PFSK-1 (cell line): Measurements from ENCODE around the gene CSNK1G1.

Experiments
- FOXP2 ChIP-seq: optimal IDR thresholded peaks from 2 replicates; pipeline ENCODE3; 2011; ENCODE audit warnings: borderline replicate concordance, control low read depth, inconsistent platforms; ENCODE audit not compliant: insufficient read depth; ENCODE audit errors: extremely low read length, extremely low read depth
- POLR2AphosphoS5 ChIP-seq: IDR thresholded peaks from 2 replicates; pipeline ENCODE4 v1.6.1; 2012; ENCODE audit warnings: low read depth, mild to moderate bottlenecking, control low read depth, low read length, moderate library complexity
- SIN3A ChIP-seq: IDR thresholded peaks from 2 replicates; pipeline ENCODE4 v1.6.1; 2012; ENCODE audit warnings: mild to moderate bottlenecking, low read length, moderate library complexity, borderline replicate concordance; ENCODE audit not compliant: insufficient read depth
- TAF1 ChIP-seq: IDR thresholded peaks from 2 replicates; pipeline ENCODE4 v1.6.1; 2012; ENCODE audit warnings: low read length, control low read depth, borderline replicate concordance; ENCODE audit not compliant: insufficient read depth
- TF ChIP-seq, protein P1 (sequence below), 2 experiments: IDR thresholded peaks; 2 replicates each; pipeline versions ENCODE4 v1.6.1 to v1.8.0; 2011 to 2012; ENCODE audit warnings: low read depth in 2 of 2, low read length in 2 of 2, control low read depth in 1 of 2, inconsistent platforms in 1 of 2, mild to moderate bottlenecking in 1 of 2, moderate library complexity in 1 of 2; ENCODE audit not compliant: insufficient read depth in 1 of 2

Gene CSNK1G1

DNA sequence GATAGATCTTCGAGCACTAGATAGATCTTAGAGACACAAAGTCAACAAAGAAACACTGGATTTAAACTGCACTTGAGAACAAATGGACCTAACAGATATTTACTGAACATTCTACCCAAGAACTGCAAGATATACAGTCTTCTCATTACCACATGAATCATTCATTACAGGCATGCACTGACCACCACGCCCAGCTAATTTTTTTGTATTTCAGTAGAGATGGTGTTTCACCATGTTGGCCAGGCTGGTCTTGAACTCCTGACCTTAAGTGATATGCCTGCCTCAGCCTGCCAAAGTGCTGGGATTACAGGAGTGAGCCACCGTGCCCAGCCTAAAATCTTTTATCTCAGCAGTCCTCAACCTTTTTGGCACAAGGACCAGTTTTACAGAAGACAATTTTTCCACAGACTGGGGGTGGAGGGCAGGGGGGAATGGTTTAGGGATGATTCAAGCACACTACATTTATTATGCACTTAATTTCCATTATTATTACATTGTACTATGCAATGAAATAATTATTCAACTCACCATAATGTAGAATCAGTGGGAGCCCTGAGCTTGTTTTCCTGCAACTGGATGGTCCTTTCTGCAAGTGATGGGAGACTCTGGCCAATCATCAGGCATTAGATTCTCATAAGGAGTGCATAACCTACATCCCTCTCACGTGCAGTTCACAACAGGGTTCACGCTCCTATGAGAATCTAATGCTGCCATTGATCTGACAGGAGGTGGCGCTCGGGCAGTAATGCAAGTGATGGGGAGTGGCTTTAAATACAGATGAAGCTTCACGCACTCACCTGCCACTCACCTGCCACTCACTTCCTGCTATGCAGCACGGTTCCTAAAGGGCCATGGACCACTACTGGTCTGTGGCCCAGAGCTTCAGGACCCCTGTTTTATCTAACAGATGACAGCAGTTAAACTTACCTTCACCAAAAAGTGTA is 21.7 kb downstream of the CSNK1G1 start:
- TF ChIP-seq POLR2AphosphoS5 (no peak), TAF1 (no peak), FOXP2 (no peak), SIN3A (no peak)
- TF ChIP-seq, protein P1, sequence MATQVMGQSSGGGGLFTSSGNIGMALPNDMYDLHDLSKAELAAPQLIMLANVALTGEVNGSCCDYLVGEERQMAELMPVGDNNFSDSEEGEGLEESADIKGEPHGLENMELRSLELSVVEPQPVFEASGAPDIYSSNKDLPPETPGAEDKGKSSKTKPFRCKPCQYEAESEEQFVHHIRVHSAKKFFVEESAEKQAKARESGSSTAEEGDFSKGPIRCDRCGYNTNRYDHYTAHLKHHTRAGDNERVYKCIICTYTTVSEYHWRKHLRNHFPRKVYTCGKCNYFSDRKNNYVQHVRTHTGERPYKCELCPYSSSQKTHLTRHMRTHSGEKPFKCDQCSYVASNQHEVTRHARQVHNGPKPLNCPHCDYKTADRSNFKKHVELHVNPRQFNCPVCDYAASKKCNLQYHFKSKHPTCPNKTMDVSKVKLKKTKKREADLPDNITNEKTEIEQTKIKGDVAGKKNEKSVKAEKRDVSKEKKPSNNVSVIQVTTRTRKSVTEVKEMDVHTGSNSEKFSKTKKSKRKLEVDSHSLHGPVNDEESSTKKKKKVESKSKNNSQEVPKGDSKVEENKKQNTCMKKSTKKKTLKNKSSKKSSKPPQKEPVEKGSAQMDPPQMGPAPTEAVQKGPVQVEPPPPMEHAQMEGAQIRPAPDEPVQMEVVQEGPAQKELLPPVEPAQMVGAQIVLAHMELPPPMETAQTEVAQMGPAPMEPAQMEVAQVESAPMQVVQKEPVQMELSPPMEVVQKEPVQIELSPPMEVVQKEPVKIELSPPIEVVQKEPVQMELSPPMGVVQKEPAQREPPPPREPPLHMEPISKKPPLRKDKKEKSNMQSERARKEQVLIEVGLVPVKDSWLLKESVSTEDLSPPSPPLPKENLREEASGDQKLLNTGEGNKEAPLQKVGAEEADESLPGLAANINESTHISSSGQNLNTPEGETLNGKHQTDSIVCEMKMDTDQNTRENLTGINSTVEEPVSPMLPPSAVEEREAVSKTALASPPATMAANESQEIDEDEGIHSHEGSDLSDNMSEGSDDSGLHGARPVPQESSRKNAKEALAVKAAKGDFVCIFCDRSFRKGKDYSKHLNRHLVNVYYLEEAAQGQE (IDR thresholded peaks at IDR 0.05; ENCODE audit: insufficient read depth in 1 of 2, low read depth in 2 of 2, low read length in 2 of 2): no peak

DNA sequence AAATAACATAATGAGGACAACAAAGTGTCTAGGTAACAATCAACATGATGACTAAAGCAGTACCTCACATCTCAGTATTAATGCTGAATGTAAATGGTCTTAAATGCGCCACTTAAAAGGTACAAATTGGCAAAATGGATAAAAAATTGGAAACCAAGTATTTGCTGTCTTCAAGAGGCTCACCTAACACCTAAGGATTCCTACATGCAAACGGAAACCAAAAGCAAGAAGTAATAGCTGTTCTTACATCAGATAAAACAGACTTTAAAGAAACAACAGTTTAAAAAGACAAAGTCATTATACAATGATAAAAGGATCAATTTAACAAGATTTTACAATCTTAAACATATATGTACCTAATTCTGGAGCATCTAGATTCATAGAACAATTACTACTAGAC is 22.5 kb downstream of the CSNK1G1 start:
- no peak for TF ChIP-seq SIN3A
- no peak for TF ChIP-seq POLR2AphosphoS5
- TF ChIP-seq FOXP2: no peak
- TF ChIP-seq TAF1: no peak
- TF ChIP-seq, protein P1 (IDR thresholded peaks at IDR 0.05; ENCODE audit: insufficient read depth in 1 of 2, low read depth in 2 of 2, low read length in 2 of 2): no peak

GRCh38 chr15:64324165-64324877 is 31.7 kb downstream of the CSNK1G1 start:
- TF ChIP-seq TAF1 (no peak), POLR2AphosphoS5 (no peak), FOXP2 (no peak), SIN3A (no peak)
- TF ChIP-seq, protein P1 (IDR thresholded peaks at IDR 0.05; ENCODE audit: insufficient read depth in 1 of 2, low read depth in 2 of 2, low read length in 2 of 2): no peak

- no peak for TF ChIP-seq TAF1
- TF ChIP-seq POLR2AphosphoS5: no peak
- TF ChIP-seq FOXP2: no peak
- TF ChIP-seq, protein P1 (IDR thresholded peaks at IDR 0.05; ENCODE audit: insufficient read depth in 1 of 2, low read depth in 2 of 2, low read length in 2 of 2): no peak
These were observed 40.8 kb downstream of the CSNK1G1 start for GRCh38 chr15:64315216-64315615.
